ENCODE measurements around the gene EIF2B1. TPM values are rescaled to one million over a fixed set of nuclear protein-coding genes. Genes with fewer than 3 reads are reported as not detected.

EIF2B1 gene
- total RNA-seq, 1 experiment from 2014 or later = 59.8 TPM

- H3K56ac ChIP-seq (ENCODE audit: insufficient read length, low read depth, low read length) = no peak overlapping the region
- H2BK5ac ChIP-seq (ENCODE audit: insufficient read length, low read length) = no peak overlapping the region
- TF ChIP-seq CTCF (conservative IDR thresholded peaks at IDR 0.05) = no peak
- no peak overlapping the region for H3K27ac ChIP-seq (ENCODE audit: insufficient read length, low read depth, low read length)
- H3K4ac ChIP-seq (ENCODE audit: low read depth, low read length) = no peak overlapping the region
- no peak overlapping the region for H4K91ac ChIP-seq (ENCODE audit: insufficient read length, low read depth, low read length)
- no peaks in the 10 kb centered on the region for H3K23me2 ChIP-seq (ENCODE audit: insufficient read length, low read depth, low read length, poor library complexity, severe bottlenecking)
- H3K4me3 Mint-ChIP-seq = no peak overlapping the region
- no peaks in the 10 kb centered on the region for H3K4me1 ChIP-seq (ENCODE audit: insufficient read depth, low read length)
- H3K27ac Mint-ChIP-seq = no peak overlapping the region
- no peak overlapping the region for H2AFZ ChIP-seq (ENCODE audit: low read length)
- no peak for DNase-seq
- H4K8ac ChIP-seq (replicated peaks; ENCODE audit: insufficient read length, low read depth, low read length) = no peak overlapping the region
- H2AK5ac ChIP-seq (ENCODE audit: insufficient read length, low read length) = no peak overlapping the region
- H3K79me2 ChIP-seq (ENCODE audit: insufficient read depth, low read length) = no peaks in the 10 kb centered on the region
- H3K36me3 Mint-ChIP-seq (ENCODE audit: insufficient read depth in 1 of 3, low read depth in 3 of 3) = peaks cover 0 to 6% (median 0%) of the 10 kb centered on the region in 3 experiments; a peak in 2 of 7 replicates
- H3K9me3 ChIP-seq (ENCODE audit: control insufficient read depth, low read depth, low read length) = no peaks in the 10 kb centered on the region
- H3K79me1 ChIP-seq (ENCODE audit: insufficient read depth, low read depth, low read length, poor library complexity, severe bottlenecking) = no peaks in the 10 kb centered on the region
- no peaks in the 10 kb centered on the region for H4K20me1 ChIP-seq (ENCODE audit: control insufficient read depth, insufficient read depth, insufficient read length)
- no peak overlapping the region for H2BK15ac ChIP-seq (ENCODE audit: low read depth, low read length)
- H3K9me3 Mint-ChIP-seq = no peaks in the 10 kb centered on the region
- no peak overlapping the region for H3K23ac ChIP-seq (ENCODE audit: insufficient read length, low read depth, low read length)
- no peak overlapping the region for H4K5ac ChIP-seq (ENCODE audit: insufficient read length, low read depth, low read length)
- no peaks in the 10 kb centered on the region for H3K4me1 Mint-ChIP-seq
- no peak overlapping the region for H3K9ac ChIP-seq (ENCODE audit: extremely low read depth, insufficient read length, low read length)
- no peaks in the 10 kb centered on the region for H3K27me3 Mint-ChIP-seq (ENCODE audit: low read depth)
- H2BK120ac ChIP-seq (ENCODE audit: low read depth, low read length, poor library complexity, severe bottlenecking) = no peak overlapping the region
- H3K27me3 ChIP-seq (ENCODE audit: insufficient read depth, low read length) = no peaks in the 10 kb centered on the region
- no peak overlapping the region for H3K18ac ChIP-seq (ENCODE audit: insufficient read length, low read depth, low read length)
- no peak overlapping the region for H2BK12ac ChIP-seq (ENCODE audit: insufficient read length, low read depth, low read length)
- H3K4me2 ChIP-seq (ENCODE audit: insufficient read depth, insufficient read length, low read length) = no peak overlapping the region
- no peak overlapping the region for H2BK20ac ChIP-seq (ENCODE audit: low read depth, low read length, poor library complexity, severe bottlenecking)
- H3T11ph ChIP-seq (ENCODE audit: low read length) = no peak overlapping the region
- WGBS (ENCODE audit: extremely low coverage, insufficient read length, low lambda C conversion rate) = no CpG with 5 or more reads among the region's 2 CpGs
- no peak overlapping the region for H3K14ac ChIP-seq (ENCODE audit: insufficient read depth, low read length)
Measured at GRCh38 chr12:123681605-123682004, 48.1 kb upstream of the EIF2B1 start.
